B cell (primary cell): ENCODE data around the gene AATK.

Experiments used
- CTCF ChIP-seq: fragments of 200-600 bp; IDR thresholded peaks from one replicate; pipeline ENCODE4 v1.8.0; 2022; ENCODE audit warnings: antibody characterized with exemption, mild to moderate bottlenecking
- EZH2 ChIP-seq: IDR thresholded peaks from 2 replicates; pipeline ENCODE4 v1.6.1; 2012; ENCODE audit warnings: borderline replicate concordance, low read depth, mild to moderate bottlenecking, moderate library complexity, low read length; ENCODE audit not compliant: insufficient read depth, poor library complexity, severe bottlenecking

DNA sequence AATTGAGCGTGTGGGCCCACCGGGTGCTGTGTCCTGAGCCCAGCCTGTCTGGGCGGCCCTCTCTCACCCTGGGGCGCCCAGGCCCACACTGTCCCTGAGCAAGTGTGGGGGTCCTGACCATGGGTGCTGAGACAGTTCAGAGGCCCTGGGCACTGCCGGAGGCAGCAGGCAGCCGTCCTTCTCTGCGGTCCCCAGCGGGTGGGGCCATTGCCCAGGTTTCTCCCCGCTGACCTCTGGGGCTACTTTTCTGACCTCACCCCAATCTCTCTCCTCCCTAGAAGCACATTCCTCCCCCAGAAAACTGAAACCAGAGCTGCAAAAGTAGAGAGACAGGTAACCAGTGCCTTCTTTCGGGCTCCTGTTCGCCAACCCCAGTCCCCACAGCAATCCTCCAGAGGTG is 36.7 kb downstream of the AATK start:
- TF ChIP-seq CTCF (no peak), EZH2 (no peak)
